ENCODE results near the gene RORB.

DNA sequence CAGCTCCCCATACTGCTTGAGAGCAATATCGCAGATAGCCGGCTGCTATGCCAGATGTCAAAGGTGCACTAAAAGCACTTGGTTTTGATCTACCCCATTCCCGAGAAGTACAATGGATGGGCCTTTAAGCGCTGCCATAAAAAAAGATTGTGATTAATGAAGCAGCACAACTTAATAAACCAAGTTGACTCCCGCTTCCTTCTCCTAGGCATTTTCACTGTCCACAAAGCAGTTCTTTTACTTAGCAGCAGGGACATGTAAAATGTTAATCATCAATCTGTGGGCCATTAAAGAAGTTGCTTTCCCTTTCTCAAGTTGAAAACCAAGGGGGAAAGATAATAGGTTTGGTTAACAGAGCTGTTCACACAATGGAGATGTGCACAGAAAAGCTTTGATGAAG, 214.2 kb downstream of the RORB start:
- TF ChIP-seq, protein P1, sequence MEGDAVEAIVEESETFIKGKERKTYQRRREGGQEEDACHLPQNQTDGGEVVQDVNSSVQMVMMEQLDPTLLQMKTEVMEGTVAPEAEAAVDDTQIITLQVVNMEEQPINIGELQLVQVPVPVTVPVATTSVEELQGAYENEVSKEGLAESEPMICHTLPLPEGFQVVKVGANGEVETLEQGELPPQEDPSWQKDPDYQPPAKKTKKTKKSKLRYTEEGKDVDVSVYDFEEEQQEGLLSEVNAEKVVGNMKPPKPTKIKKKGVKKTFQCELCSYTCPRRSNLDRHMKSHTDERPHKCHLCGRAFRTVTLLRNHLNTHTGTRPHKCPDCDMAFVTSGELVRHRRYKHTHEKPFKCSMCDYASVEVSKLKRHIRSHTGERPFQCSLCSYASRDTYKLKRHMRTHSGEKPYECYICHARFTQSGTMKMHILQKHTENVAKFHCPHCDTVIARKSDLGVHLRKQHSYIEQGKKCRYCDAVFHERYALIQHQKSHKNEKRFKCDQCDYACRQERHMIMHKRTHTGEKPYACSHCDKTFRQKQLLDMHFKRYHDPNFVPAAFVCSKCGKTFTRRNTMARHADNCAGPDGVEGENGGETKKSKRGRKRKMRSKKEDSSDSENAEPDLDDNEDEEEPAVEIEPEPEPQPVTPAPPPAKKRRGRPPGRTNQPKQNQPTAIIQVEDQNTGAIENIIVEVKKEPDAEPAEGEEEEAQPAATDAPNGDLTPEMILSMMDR (IDR thresholded peaks at IDR 0.05): no peak
- no peak for TF ChIP-seq POLR2A (IDR thresholded peaks at IDR 0.05)

Measured in esophagus squamous epithelium (tissue), 4 donors.